COLO668 (cell line): ENCODE measurements around the gene BICD2.
A peak's percentile ranks its signal among the peaks of the same experiment; 100 is the strongest.

Source experiments
- DNase-seq: peaks from one replicate; lab custom pipeline; 2025; ENCODE audit not compliant: unreplicated experiment; lab: John Stamatoyannopoulos, UW

The BICD2 gene

DNA sequence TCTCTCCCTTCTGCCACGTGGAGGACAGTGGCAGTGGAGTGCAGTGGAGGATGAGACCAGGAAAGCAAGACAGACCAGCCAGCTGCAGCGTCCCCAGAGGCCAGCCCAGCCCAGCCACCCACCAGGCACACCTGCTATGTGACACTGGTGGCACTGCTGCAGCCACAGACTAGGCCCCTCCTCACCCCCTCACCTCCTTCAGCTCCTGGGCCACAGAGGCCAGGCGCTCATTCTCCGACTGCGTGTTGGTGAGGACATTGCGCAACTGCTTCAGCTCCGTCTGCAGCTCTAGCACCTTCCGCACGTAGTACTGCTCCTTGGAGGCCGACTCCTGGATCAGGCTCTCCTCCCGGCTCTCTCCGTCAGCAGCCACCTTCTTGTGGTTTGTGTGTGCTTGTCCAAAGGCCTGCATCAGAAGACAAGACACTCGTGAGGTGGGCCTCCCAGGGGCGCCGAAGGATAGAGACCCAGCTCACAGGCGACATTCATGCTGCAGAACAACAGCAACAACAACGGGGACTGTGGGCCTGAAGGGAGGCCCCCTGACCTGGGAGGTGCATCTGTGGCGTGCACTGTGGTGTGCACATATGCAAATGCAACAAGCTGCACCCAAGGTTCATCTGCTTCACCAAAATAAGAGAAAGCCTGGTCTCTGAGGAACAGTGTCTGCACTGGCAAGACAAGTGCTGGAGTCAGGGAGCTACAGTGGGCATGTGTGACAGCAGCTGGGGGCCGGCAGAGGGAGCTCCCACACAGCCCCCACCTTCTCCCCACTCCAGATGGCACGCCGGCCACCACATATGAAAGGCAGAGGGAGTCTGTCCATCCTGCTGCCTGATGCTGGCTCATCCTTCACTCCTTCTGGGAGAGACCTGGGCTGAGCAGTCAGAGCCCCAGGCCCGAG is 35.5 kb downstream of the BICD2 start:
- DNase-seq: peak; percentile 17

DNA sequence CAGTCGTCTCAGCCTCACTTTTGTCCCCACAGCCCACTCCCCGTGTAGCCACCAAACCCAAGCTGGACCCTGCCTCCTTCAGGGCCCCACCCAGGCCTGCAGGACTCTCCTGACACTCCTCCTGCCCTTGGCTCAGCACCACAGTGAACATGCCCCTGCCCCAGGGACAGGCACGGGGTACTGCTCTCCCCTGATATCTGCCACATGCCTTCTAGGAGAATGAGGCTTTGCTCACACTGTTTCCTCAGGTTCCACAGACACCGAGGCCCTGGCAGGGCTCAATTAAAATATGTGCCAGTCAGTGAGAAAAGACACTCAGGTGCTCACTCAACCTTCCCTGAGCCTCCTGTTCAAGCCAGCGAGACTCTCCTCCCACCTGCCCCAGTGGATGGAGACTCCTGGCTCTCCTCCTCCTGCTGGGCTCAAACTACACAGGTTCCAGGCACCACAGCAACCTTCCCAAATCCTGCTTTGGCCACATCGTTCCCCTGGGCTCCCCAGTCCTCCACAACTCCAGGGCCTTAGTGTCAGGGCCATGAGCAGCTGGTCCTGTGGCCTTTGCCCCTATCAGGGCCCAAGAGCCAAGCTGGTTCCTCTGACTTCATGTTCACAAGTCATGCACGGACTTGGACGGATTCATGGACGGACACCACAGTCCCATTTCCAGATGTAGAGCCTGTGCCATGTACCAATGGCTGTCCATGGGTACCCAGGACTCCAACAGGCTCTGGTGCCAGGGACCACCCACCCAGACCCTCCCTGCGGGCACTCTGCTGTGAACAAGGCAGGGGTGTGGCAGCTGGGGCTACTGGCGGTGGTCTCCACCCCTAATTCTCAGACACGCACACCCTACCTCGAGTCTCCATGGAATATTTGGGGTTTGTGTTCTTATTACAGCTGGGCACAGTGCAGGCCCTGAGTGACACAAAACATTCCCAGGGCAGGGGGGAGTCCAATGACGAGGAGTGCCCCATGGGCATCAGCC is 36.6 kb downstream of the BICD2 start:
- DNase-seq: no peak

DNA sequence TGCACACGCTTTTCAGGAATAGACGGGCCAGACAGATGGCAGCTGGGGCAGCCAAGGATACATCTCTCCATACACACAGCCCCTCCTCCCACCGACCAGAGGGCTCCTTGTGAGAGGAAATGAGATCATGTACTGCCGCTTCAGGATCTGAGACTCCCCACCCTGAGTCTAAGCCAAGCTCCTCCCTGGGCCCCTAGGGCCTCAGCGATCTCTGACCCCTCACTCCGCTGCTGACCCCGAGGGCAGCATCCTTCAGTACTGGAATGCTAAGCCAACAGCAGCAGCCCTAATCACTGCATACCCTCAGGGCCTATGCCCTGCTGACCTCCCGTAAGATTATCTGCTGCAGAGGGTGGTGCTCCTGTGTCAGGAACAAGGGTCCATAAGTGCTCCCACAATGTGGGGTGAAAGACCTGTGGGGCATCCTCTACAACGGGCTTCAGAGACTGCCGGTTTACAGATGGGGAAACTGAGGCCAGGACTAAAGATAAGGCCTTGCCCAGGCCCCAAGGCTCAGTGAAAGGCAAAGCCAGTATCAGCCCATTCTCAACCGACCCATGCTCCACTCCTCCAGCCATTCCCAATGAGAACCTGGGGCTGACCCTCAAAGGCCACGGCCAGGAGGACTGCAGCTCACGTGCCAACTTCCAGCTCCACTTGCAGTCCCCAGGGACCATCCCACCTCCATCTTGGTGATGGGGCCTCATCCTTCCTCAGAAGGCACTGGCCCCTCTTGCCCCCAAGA is 37.5 kb downstream of the BICD2 start:
- peak; percentile 24 for DNase-seq

DNA sequence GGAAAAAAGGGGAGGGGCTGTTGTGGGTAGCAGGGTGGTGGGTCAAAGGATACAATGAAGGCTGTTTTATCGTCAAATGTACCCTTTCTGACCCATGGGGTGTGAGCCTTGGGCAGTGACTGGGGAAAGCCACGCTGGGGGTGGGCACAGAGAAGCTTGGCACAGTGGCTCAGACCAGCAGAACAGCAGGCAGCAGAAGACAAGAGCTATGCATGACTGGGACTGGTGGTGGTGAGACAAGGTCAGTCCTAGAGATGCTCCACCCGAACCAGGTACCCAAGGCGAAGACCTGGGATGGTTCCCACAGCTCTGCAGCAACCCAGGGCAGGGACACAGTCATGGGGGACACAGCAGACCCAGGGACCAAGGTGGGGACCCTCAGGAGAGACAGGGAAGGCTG is 38.3 kb downstream of the BICD2 start:
- DNase-seq: no peak

DNA sequence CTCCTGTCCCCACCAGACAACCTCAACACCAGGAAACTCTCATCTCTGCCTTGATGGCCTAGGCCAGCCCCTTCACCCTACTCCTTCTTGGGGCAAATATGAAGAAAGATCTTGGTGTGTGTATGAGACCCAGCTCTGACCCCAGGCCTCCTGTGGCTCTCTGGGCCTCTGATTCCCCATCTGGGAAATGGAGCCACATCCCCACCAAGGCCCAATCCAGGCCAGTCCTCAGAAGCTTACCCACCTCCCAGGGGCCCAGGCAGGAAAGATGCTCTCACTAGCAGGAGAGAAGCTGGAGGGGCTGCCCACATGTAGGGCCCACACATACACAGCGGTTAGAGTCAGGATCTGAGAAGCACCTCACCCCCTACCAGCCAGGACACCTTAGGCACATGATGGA is 38.9 kb downstream of the BICD2 start:
- no peak for DNase-seq

DNA sequence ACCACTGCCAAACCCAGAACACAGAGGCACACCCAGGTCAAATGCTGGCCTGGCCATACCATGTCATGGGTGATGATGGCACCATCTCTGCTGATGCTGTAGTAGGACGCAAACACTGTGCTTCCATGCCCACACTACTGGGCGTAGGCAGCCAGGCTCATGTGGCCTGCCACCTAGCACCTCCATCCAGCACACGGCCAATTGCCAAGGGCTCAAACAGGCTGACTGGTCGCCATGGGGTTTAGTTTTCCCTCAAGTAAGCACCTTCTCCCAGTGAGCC is 39.4 kb downstream of the BICD2 start:
- no peak for DNase-seq

DNA sequence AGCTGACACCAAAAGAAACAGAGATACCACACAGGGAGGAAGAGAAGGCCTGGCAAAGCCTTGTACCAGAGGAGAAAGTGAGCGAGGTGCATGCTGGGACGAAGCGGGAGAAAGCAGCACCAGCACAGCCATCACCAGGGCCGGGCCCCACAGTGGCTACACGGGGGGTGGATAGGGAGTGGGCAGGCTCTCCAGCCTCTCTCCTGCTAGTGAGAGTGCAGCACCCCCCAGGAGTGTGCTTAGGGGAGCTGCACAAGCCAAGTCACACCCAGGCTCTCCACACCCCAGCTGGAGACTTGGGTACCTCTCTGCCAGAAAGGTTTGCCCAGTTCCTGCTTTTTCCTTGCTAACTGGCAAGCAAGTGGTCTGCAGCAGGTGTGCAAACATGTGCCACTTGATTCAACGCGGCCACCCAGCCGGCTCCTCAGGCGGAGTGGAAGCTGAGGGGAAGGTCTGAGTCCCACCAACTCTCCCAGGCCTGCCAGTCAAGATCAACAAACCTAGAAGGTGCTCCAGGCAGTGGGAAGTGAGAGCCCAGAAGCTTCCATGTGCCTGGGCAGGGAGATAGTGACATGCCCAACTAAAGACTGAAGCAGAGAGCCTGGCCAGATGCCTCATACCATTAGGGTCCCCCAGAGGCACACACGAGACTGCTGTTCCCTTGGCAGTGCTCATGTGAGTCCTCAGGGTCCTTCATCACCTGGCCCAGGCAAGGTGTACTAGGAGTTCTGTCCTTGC is 39.9 kb downstream of the BICD2 start:
- DNase-seq: peak; percentile 61

DNA sequence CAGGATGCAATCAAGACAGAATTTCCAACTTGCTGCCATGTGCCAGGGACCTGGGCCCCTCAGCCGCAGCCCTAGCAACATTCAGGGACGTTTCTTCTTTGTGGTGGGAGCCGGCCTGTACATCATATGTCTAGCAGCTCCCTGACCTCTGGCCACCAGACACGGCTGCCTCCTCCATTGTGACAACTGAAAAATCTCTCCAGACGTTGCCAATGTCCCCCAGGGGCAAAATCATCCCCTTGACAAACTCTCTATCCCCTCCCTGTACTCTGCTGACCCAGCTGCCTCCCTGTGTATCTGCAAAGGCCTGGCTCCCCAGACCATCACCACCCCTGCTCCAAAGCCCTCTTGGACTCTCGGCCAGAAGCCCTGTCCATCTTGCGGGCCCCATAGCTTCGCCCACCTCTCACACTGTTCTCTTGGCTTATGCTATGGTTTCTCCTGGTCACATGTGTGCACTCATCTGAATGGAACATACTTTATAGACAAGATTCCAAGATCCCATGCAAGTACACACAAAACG is 40.8 kb downstream of the BICD2 start:
- DNase-seq: no peak

DNA sequence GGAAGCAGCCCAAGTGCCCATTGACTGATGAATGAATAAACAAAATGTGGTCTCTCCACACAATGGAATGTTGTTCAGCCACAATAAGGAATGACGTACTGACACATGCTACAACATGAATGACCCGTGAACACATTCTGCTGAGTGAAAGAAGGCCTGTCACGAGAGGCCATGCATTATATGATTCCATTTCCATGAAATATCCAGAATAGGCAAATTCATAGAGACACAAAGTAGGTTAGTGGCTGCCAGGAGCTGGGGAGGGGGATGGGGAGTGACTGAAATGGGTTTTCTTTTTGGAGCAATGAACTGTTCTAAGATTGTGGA is 41.4 kb downstream of the BICD2 start:
- peak; percentile 50 for DNase-seq

DNA sequence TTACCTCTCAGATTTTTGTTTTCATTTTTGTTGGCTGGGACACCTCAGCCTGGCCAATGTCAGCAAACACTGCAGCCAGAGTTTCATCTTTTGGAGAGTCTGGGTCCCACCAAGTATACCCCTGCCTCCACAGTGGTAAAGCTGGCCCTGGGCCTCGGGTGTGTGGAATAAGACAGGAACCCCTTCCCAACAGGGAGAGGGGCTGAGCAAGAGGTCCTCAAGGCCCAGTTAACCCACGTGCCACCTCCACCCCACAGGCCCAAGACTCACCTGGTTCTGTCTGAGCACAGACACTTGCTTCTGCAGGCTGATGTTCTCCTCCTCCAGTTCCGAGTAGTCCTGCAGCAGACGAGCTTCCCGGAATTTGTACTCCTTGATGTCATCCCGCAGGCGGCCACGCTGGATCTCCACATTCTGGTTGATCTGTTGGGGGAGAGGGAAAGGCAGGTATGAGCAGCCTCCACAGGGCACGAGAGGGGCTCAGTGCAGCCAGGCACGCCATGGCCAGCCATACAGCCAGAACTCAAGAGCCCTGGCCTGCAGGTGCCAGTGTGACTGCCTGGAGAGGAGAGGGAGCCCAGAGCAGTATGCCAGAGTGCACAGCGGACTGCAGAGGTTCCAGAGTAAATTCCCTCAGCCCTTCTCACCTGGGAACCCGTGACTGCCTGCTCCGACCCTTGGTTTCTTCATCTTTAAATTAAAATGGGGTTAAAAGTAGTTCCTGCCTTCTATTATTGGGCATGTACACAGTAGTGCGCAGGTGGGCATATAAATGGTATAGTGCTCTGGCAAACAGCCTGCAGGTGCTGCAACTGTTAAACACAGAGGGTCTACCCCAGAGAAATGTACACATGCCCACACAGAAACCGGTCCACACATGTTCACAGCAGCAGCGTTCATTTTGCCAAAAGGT is 42.0 kb downstream of the BICD2 start:
- DNase-seq: peak; percentile 47

DNA sequence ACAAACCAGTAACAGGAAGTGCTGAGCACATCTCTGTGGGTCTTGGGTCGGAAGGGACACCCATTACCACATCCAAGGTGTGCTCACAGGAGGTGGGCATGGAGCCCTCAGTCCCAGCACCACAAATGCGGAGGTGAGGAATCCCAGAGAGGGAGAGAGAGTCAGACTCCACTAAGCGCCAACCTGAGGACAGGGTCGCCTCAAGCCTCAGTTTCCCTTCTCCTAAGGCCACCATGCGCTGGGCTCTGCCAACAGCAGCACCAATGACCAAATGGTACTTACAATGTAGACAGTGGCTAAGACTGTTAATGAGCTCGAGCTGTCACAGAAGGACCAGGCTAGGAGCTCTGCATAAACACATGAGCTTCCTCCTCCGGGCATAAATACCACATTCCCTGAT is 43.1 kb downstream of the BICD2 start:
- no peak for DNase-seq

DNA sequence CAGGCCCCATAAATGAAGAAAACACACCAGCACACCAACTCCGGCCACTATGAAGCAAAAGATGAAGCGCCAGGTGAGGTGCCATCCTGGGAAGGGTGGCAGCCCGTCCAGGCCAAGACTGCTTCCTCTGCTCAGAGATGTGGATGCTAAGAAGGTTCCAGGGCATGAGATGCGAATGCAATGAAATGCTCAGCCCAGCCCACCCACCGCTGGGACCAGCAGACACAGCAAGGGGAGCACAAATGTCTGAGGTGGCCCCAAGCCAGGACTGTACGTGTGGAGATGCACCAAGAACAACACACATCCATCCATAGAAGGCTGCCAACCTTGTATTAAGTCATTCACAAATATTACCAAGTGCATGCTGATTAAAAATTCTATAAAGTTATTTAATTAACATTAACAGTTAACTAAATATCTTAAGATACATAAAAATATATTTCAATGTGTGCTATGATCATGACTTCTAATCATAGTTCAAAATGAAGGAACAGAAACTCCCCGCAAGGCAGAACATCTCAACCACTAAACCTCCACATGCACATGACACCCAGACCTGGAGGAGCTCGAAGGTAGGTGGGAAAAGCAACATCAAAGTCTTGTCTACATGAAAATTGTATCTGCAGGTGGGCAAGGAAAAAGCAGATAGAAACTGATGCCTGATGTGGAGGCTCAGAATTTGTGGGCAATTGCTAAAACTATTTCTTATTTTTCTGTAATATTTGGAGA is 43.7 kb downstream of the BICD2 start:
- no peak for DNase-seq

DNA sequence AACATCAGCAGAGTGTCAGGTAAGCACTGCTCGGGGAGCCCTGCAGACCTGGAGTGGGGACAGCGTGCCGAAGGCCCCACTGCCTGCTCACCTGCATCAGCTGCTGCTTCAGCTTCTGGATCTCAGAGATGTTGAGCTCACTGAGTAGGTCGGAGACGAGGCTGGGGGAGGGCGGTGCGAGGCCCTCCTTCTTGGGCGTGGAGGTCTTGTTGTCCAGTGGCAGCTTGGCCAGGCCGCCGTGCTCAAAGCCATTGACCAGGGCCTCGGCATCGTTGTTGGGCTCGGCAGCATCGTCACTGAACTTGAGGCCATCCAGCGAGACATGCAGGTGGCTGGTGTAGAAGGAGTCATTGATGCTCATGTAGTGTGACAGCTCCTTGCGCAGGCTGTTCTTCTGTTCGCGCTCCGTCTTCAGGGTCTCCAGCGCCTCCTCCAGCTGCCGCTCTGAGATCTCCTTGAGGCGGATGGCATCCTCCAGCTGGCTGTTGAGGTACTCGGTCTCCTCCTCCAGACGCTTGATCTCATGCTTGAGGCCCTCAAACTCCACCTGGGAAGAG is 44.3 kb downstream of the BICD2 start:
- DNase-seq: no peak

DNA sequence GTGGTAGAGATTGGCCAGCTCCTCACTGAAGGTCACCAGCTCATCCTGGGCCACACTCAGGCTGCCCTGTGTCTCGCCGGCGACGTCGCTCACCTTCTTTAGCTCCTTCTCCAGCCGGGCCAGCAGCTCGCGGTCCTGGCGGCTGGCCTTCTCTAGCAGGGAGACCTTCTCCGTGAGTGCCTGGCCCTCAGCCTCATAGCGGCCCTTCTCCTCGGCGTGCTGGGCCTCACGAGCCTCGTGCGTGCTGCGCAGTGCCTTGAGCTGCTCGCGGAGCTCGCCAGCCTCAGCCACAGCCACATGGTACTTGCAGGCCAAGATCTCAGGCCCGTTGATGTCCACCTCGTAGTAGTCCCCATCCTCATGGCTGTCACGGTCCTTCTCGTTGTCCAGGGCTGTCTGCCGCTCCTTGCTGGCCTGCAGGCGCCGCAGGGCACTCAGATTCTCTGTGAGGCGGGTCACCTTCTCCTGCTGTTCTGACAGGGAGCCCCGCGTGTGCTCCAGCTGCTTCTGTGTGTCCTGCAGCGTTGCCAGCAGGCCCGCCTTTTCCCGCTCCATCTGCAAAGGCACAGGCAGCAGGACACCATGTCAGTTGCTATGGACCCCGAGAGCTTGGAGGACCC is 45.5 kb downstream of the BICD2 start:
- DNase-seq: no peak

DNA sequence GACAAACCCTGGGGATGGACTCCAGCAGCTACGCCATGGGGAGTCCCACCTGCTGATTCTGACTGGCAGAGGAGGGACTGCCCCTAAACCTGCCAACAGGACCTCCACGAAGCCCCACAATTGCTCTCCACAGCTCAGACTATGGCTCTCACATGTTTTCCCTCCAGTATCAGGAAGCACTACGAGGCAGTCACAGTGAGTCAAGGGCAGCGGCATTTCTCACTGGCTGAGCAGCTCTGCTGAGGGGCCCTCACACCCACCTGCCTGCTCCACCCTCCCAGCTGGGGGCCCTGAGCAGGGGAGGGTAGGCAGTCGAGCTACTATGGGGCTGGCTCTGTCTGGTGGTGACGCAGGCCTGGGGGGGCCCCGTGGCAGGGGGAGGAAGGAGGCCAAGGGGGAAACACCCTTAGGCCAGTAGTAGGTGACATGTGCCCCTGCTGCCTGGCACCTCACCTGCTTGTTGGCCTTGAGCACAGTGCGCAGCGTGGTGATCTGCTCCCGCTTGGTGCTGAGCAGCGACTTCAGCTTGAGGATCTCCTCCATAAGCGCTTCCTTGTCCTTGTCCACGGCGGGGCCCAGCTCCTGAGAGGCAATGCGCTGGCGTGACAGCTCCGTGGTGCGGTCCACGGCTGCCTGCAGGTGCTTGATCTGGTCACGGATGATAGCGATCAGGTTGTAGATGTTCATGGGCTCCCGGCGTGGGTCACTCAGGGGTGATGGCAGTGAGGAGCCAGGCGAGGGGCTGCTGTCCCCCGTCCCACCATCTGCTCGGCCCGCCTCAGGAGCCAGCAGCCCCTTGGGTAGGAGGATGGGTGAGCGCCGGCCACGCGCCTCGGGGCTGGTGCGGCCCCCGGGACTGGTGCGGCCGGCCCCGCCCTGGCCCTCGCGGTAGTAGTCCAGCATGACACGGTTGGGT is 46.3 kb downstream of the BICD2 start:
- DNase-seq: no peak

DNA sequence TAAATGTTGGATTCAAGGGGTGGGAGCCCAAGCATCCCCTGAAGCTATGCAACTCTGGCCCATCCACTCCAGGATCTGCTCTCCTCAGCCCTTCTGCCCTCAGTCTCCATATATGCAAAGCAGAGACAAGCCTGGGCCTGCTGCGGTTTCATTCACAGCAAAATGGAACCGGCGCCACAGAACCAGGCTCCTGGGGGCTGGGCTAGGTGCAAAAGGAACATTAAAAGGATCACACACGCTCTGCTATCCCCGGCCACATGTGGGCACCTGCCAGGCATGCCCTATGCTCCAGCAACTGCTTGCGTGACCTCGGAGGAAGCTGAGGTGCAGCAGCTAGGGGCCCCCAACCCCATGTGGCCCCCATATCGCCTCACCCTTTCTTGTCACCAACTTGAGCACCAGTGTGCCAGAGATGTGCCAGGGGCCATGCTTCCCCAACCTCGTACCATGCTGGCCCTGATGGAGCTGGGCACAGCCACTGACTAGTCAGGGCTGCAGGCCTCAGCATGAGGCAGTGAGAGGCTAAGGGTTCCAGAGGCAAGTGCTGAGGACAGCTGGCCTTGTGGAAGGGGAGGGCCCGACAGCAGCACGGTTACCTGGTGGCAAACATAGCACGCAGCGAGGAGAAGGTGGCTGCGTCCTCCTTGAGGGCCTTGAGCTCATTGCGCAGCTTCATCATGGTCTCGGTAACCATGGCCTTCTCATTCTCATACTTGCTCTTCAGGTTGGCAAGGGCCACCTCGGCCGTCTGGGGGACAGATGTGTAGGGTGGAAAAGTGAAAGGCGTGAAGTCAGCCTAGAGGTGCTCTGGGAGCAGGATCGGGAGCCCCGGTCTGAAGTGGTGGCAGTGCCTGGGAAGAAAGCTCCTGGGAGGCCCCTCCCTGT is 47.2 kb downstream of the BICD2 start:
- DNase-seq: peak; percentile 12
